ENCODE results near the gene PAGR1. TPM values are rescaled to one million over a fixed set of nuclear protein-coding genes. Genes with fewer than 3 reads are reported as not detected.

The PAGR1 gene
- total and polyA plus RNA-seq, 10 of the 15 experiments (the other 5 are each of a cell fraction or from before 2014, with no cell fraction given): 1.1 to 57.7 (median 23.4) TPM

- no peak for TF ChIP-seq ZBTB40 (IDR thresholded peaks at IDR 0.05; ENCODE audit: borderline replicate concordance)
Observed at GRCh38 chr16:29825145-29826044, 9.4 kb downstream of the PAGR1 start (continued).

- Histone ChIP-seq H3K79me2 (ENCODE audit: control insufficient read depth, insufficient read depth, low read length) (peaks cover 37% of the 10 kb centered on the region), H4K20me1 (ENCODE audit: control insufficient read depth, insufficient read depth) (0 out of 2 replicates have a peak, but pooled peaks cover 3% of the 10 kb centered on the region), H2AFZ (ENCODE audit: control insufficient read depth, low read depth, low read length) (no peak overlapping the region), H3K27me3 (replicated peaks in 1 of 2; ENCODE audit: control insufficient read depth in 2 of 2, insufficient read depth in 2 of 2, low read length in 1 of 2) (no peaks in the 10 kb centered on the region), H3K4me3 (no peak overlapping the region), H3K4me2 (ENCODE audit: control insufficient read depth, insufficient read depth) (no peak overlapping the region), H3K9ac (ENCODE audit: control insufficient read depth, insufficient read depth, low read length) (no peak overlapping the region), H3K27ac (ENCODE audit: control insufficient read depth, insufficient read depth) (no peak overlapping the region), H3K4me1 (ENCODE audit: control insufficient read depth, insufficient read depth, low read length) (peaks cover 11% of the 10 kb centered on the region), H3K36me3 (ENCODE audit: control insufficient read depth in 2 of 2, insufficient read depth in 2 of 2, low read length in 1 of 2) (peaks cover 0 to 2% of the 10 kb centered on the region in 2 experiments; a peak in 1 of 4 replicates), H3K9me3 (replicated peaks; ENCODE audit: control insufficient read depth, insufficient read depth, low read length) (no peaks in the 10 kb centered on the region)
- CTCF ChIA-PET: interaction anchor here (0.7 to 6.4 kb wide), 3 partner anchors 18 to 178 kb away, joined by 3 to 55 read pairs (median 3); no protein-coding TSS in a partner anchor
- WGBS (ENCODE audit: insufficient coverage, insufficient replicate concordance, low lambda C conversion rate, missing lambda C conversion rate): 97% methylated on average over 7 of the region's 8 CpGs
- intact Hi-C loops (cut with micrococcal nuclease; ENCODE audit: unreplicated experiment): no loop called here
- DNase-seq (ENCODE audit: low read depth, low spot score): no peak
- no peak for ATAC-seq
- in situ Hi-C loops (cut with MboI): no loop called here
- RAD21 ChIA-PET (ENCODE audit: unreplicated experiment): interaction anchor here (0.6 to 1.4 kb wide), 4 partner anchors 11 to 22 kb away, joined by 3 to 5 read pairs (median 4); partner anchors contain the start of gene PAGR1
- no TSS peak for BruUV-seq (replicated peaks)
- SMC1A ChIA-PET (ENCODE audit: uncharacterized antibody, unreplicated experiment): interaction anchor here (1.3 to 1.5 kb wide), 2 partner anchors 10 to 20 kb away, joined by 3 to 4 read pairs; partner anchors contain the start of gene PAGR1
- FAIRE-seq: no peak
- TF ChIP-seq ZNF24 (IDR thresholded peaks at IDR 0.05): no peak
- TF ChIP-seq JUNB (IDR thresholded peaks at IDR 0.05): no peak
- no peak for TF ChIP-seq ZNF592 (IDR thresholded peaks at IDR 0.05)
- TF ChIP-seq ZSCAN29 (IDR thresholded peaks at IDR 0.05): no peak
- TF ChIP-seq PBX3 (IDR thresholded peaks at IDR 0.05; ENCODE audit: insufficient replicate concordance, low read depth, low read length): no peak
- TF ChIP-seq USF1 (IDR thresholded peaks at IDR 0.05; ENCODE audit: borderline replicate concordance, extremely low read length, insufficient read depth, low read depth, low read length): no peak
- POLR2A ChIA-PET: no interaction called here
Observed at GRCh38 chr16:29826342-29826695, 10.4 kb downstream of the PAGR1 start.
